ENCODE measurements around the gene RFTN1. TPM values are rescaled to one million over a fixed set of nuclear protein-coding genes. Genes with fewer than 3 reads are reported as not detected.

Gene RFTN1
- total and polyA plus RNA-seq, 7 experiments from 2014 or later, result 44.8 to 68.8 (median 53.2) TPM

- no peaks in the 10 kb centered on the region for H3K27me3 Mint-ChIP-seq
- no peak overlapping the region for H3K4me3 ChIP-seq (ENCODE audit: low read length)
- no peaks in the 10 kb centered on the region for H3K36me3 ChIP-seq (ENCODE audit: control insufficient read depth in 2 of 3, insufficient read depth in 3 of 3, low read length in 3 of 3)
- ChIA-PET POLR2A (interaction anchor here (0.7 to 4.4 kb wide), 14 partner anchors 10 to 197 kb away, joined by 3 to 39 read pairs (median 5); partner anchors contain the start of gene RFTN1), CTCF (interaction anchor here (0.6 to 1.4 kb wide), 5 partner anchors 25 to 196 kb away, joined by 3 to 4 read pairs (median 3); no protein-coding TSS in a partner anchor)
- H3K27ac Mint-ChIP-seq, result peak overlapping the region; percentile 80 to 99 (median 91)
- peaks cover 0 to 6% (median 0%) of the 10 kb centered on the region in 11 donors for H3K9me3 Mint-ChIP-seq
- peaks cover 27 to 61% of the 10 kb centered on the region in 2 donors for H3K4me1 ChIP-seq (ENCODE audit: control insufficient read depth in 2 of 2, insufficient read depth in 2 of 2, low read length in 2 of 2)
- H3K9me3 ChIP-seq (ENCODE audit: control insufficient read depth in 2 of 3, low read length in 3 of 3), result no peaks in the 10 kb centered on the region
- no peaks in the 10 kb centered on the region for H3K27me3 ChIP-seq (ENCODE audit: control insufficient read depth in 2 of 2, insufficient read depth in 2 of 2, low read length in 2 of 2)
- intact Hi-C loops (cut with micrococcal nuclease), result loop anchor here (1.0 to 10.0 kb wide), 5 partner anchors 14 to 362 kb away; partner anchors contain the start of gene RFTN1 (in 1 of the 2)
- peaks cover 47 to 88% (median 80%) of the 10 kb centered on the region in 7 donors for H3K4me1 Mint-ChIP-seq
- peak overlapping the region; percentile 61 to 90 (median 76) for H3K4me3 Mint-ChIP-seq
- DNase-seq (peak in 8 of 9 donors; percentile 14 to 49 (median 43)), ATAC-seq (peak; percentile 87)
- H3K27ac ChIP-seq (ENCODE audit: low read depth, low read length), result peak overlapping the region; percentile 72
- peaks cover 4 to 51% (median 25%) of the 10 kb centered on the region in 5 donors for H3K36me3 Mint-ChIP-seq
Measured at GRCh38 chr3:16482770-16483531, 30.5 kb downstream of the RFTN1 start.

GRCh38 chr3:16482194-16482769 is 31.2 kb downstream of the RFTN1 start:
- ChIA-PET POLR2A (interaction anchor here (0.7 to 4.4 kb wide), 12 partner anchors 11 to 196 kb away, joined by 3 to 39 read pairs (median 5); partner anchors contain the start of gene RFTN1), CTCF (interaction anchor here (0.6 to 1.4 kb wide), 5 partner anchors 26 to 196 kb away, joined by 3 to 4 read pairs (median 3); no protein-coding TSS in a partner anchor)
- H3K27ac ChIP-seq (ENCODE audit: low read depth, low read length), result peak overlapping the region; percentile 72
- Mint-ChIP-seq H3K36me3 (peaks cover 4 to 52% (median 28%) of the 10 kb centered on the region in 5 donors), H3K9me3 (peaks cover 0 to 6% (median 0%) of the 10 kb centered on the region in 11 donors), H3K4me1 (peaks cover 47 to 93% (median 83%) of the 10 kb centered on the region in 7 donors), H3K27ac (peak overlapping the region; percentile 80 to 99 (median 91)), H3K4me3 (peak overlapping the region; percentile 61 to 90 (median 76)), H3K27me3 (no peaks in the 10 kb centered on the region)
- intact Hi-C loops (cut with micrococcal nuclease), result loop anchor here (1.0 to 10.0 kb wide), 5 partner anchors 15 to 363 kb away; partner anchors contain the start of gene RFTN1 (in 1 of the 2)
- no peak for DNase-seq
- H3K36me3 ChIP-seq (ENCODE audit: control insufficient read depth in 2 of 3, insufficient read depth in 3 of 3, low read length in 3 of 3), result no peaks in the 10 kb centered on the region
- H3K4me3 ChIP-seq (ENCODE audit: low read length), result peak overlapping the region; percentile 10
- no peaks in the 10 kb centered on the region for H3K9me3 ChIP-seq (ENCODE audit: control insufficient read depth in 2 of 3, low read length in 3 of 3)
- peaks cover 28 to 64% of the 10 kb centered on the region in 2 donors for H3K4me1 ChIP-seq (ENCODE audit: control insufficient read depth in 2 of 2, insufficient read depth in 2 of 2, low read length in 2 of 2)
- no peaks in the 10 kb centered on the region for H3K27me3 ChIP-seq (ENCODE audit: control insufficient read depth in 2 of 2, insufficient read depth in 2 of 2, low read length in 2 of 2)
- ATAC-seq, result peak; percentile 49

- CTCF ChIA-PET, result interaction anchor here (0.5 to 0.8 kb wide), 2 partner anchors 23 to 33 kb away, joined by 3 read pairs; no protein-coding TSS in a partner anchor
- Mint-ChIP-seq H3K27me3 (no peaks in the 10 kb centered on the region), H3K4me1 (peaks cover 48 to 96% (median 89%) of the 10 kb centered on the region in 7 donors), H3K4me3 (peak overlapping the region; percentile 3 to 90 (median 72)), H3K27ac (peak overlapping the region; percentile 80 to 99 (median 91)), H3K9me3 (peaks cover 0 to 6% (median 0%) of the 10 kb centered on the region in 11 donors), H3K36me3 (peaks cover 3 to 49% (median 26%) of the 10 kb centered on the region in 5 donors)
- Histone ChIP-seq H3K4me3 (ENCODE audit: low read length) (peak overlapping the region; percentile 10), H3K4me1 (ENCODE audit: control insufficient read depth in 2 of 2, insufficient read depth in 2 of 2, low read length in 2 of 2) (peaks cover 35 to 70% of the 10 kb centered on the region in 2 donors), H3K9me3 (ENCODE audit: control insufficient read depth in 2 of 3, low read length in 3 of 3) (no peaks in the 10 kb centered on the region), H3K27me3 (ENCODE audit: control insufficient read depth in 2 of 2, insufficient read depth in 2 of 2, low read length in 2 of 2) (no peaks in the 10 kb centered on the region), H3K27ac (ENCODE audit: low read depth, low read length) (peak overlapping the region; percentile 72), H3K36me3 (ENCODE audit: control insufficient read depth in 2 of 3, insufficient read depth in 3 of 3, low read length in 3 of 3) (no peaks in the 10 kb centered on the region)
- DNase-seq (no peak), ATAC-seq (no peak)
- POLR2A ChIA-PET, result interaction anchor here (0.7 to 4.4 kb wide), 12 partner anchors 14 to 224 kb away, joined by 3 to 39 read pairs (median 4); partner anchors contain the start of gene RFTN1
- intact Hi-C loops (cut with micrococcal nuclease), result loop anchor here (1.0 to 10.0 kb wide), 5 partner anchors 13 to 363 kb away; no protein-coding TSS in a partner anchor
Measured at GRCh38 chr3:16481546-16481897, 32.0 kb downstream of the RFTN1 start.

- H3K27me3 ChIP-seq (ENCODE audit: control insufficient read depth in 2 of 2, insufficient read depth in 2 of 2, low read length in 2 of 2), result no peaks in the 10 kb centered on the region
- intact Hi-C loops (cut with micrococcal nuclease), result loop anchor here (1.0 to 10.0 kb wide), 5 partner anchors 13 to 364 kb away; no protein-coding TSS in a partner anchor
- peak overlapping the region; percentile 72 for H3K27ac ChIP-seq (ENCODE audit: low read depth, low read length)
- ATAC-seq, result peak; percentile 62
- POLR2A ChIA-PET, result interaction anchor here (0.8 to 4.4 kb wide), 13 partner anchors 11 to 224 kb away, joined by 3 to 39 read pairs (median 4); partner anchors contain the start of gene RFTN1
- Mint-ChIP-seq H3K4me1 (peaks cover 47 to 96% (median 89%) of the 10 kb centered on the region in 7 donors), H3K9me3 (peaks cover 0 to 5% (median 0%) of the 10 kb centered on the region in 11 donors), H3K4me3 (peak overlapping the region; percentile 3 to 90 (median 72)), H3K27ac (peak overlapping the region; percentile 80 to 99 (median 91)), H3K27me3 (no peaks in the 10 kb centered on the region), H3K36me3 (peaks cover 0 to 48% (median 29%) of the 10 kb centered on the region in 5 donors)
- peak in 6 of 9 donors; percentile 42 to 71 (median 64) for DNase-seq
- H3K4me3 ChIP-seq (ENCODE audit: low read length), result peak overlapping the region; percentile 11
- H3K9me3 ChIP-seq (ENCODE audit: control insufficient read depth in 2 of 3, low read length in 3 of 3), result no peaks in the 10 kb centered on the region
- no peaks in the 10 kb centered on the region for H3K36me3 ChIP-seq (ENCODE audit: control insufficient read depth in 2 of 3, insufficient read depth in 3 of 3, low read length in 3 of 3)
- peaks cover 41 to 75% of the 10 kb centered on the region in 2 donors for H3K4me1 ChIP-seq (ENCODE audit: control insufficient read depth in 2 of 2, insufficient read depth in 2 of 2, low read length in 2 of 2)
- CTCF ChIA-PET, result interaction anchor here (0.5 kb wide), 1 partner anchor 23 kb away, joined by 3 read pairs; no protein-coding TSS in a partner anchor
Measured at GRCh38 chr3:16480861-16481545, 32.5 kb downstream of the RFTN1 start.

- no peak overlapping the region for H3K4me3 ChIP-seq (ENCODE audit: low read length)
- Mint-ChIP-seq H3K4me3 (peak overlapping the region in 1 of 10 donors; percentile 27), H3K27me3 (no peaks in the 10 kb centered on the region), H3K9me3 (peaks cover 0 to 5% (median 0%) of the 10 kb centered on the region in 11 donors), H3K4me1 (peaks cover 51 to 92% (median 84%) of the 10 kb centered on the region in 7 donors), H3K27ac (peak overlapping the region in 7 of 9 donors; percentile 8 to 94 (median 60)), H3K36me3 (peaks cover 0 to 54% (median 41%) of the 10 kb centered on the region in 5 donors)
- H3K36me3 ChIP-seq (ENCODE audit: control insufficient read depth in 2 of 3, insufficient read depth in 3 of 3, low read length in 3 of 3), result no peaks in the 10 kb centered on the region
- H3K27me3 ChIP-seq (ENCODE audit: control insufficient read depth in 2 of 2, insufficient read depth in 2 of 2, low read length in 2 of 2), result no peaks in the 10 kb centered on the region
- DNase-seq (no peak), ATAC-seq (no peak)
- ChIA-PET CTCF (interaction anchor here (1.2 to 1.4 kb wide), 2 partner anchors 38 to 49 kb away, joined by 3 to 6 read pairs; no protein-coding TSS in a partner anchor), POLR2A (interaction anchor here (1.2 to 1.4 kb wide), 4 partner anchors 10 to 38 kb away, joined by 3 to 5 read pairs (median 4); partner anchors contain the start of gene RFTN1)
- H3K9me3 ChIP-seq (ENCODE audit: control insufficient read depth in 2 of 3, low read length in 3 of 3), result no peaks in the 10 kb centered on the region
- H3K4me1 ChIP-seq (ENCODE audit: control insufficient read depth in 2 of 2, insufficient read depth in 2 of 2, low read length in 2 of 2), result peaks cover 43 to 64% of the 10 kb centered on the region in 2 donors
- intact Hi-C loops (cut with micrococcal nuclease), result no loop called here
- H3K27ac ChIP-seq (ENCODE audit: low read depth, low read length), result no peak overlapping the region
Measured at GRCh38 chr3:16478516-16478915, 35.0 kb downstream of the RFTN1 start.

Measured in naive thymus-derived CD4-positive, alpha-beta T cell (primary cell).